ENCODE measurements around the gene PTTG1IP2.

The PTTG1IP2 gene

DNA sequence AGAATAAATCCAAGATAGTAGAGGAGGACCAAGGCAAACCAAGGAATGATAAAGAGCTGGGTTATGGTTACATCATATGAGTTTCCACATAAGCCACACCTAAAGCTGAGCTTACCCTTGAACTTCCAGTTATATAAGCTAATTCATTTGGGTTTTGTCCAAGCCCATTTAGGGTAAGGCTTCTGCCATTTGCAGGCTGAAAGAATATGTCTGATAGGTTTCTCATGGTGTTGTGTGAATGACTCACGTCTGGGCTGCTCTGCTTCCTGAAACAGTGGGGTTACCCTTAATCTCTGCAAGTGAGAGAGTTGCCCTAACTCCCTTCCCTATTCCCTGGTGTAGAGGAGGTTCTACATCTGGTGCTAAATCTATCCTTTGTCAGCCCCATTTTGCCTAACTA lies 60.8 kb downstream of the PTTG1IP2 start:
- TF ChIP-seq, protein P1, sequence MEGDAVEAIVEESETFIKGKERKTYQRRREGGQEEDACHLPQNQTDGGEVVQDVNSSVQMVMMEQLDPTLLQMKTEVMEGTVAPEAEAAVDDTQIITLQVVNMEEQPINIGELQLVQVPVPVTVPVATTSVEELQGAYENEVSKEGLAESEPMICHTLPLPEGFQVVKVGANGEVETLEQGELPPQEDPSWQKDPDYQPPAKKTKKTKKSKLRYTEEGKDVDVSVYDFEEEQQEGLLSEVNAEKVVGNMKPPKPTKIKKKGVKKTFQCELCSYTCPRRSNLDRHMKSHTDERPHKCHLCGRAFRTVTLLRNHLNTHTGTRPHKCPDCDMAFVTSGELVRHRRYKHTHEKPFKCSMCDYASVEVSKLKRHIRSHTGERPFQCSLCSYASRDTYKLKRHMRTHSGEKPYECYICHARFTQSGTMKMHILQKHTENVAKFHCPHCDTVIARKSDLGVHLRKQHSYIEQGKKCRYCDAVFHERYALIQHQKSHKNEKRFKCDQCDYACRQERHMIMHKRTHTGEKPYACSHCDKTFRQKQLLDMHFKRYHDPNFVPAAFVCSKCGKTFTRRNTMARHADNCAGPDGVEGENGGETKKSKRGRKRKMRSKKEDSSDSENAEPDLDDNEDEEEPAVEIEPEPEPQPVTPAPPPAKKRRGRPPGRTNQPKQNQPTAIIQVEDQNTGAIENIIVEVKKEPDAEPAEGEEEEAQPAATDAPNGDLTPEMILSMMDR (IDR thresholded peaks at IDR 0.05; ENCODE audit: extremely low read depth, missing control alignments), result no peak
- DNase-seq (ENCODE audit: low spot score), result no peak

DNA sequence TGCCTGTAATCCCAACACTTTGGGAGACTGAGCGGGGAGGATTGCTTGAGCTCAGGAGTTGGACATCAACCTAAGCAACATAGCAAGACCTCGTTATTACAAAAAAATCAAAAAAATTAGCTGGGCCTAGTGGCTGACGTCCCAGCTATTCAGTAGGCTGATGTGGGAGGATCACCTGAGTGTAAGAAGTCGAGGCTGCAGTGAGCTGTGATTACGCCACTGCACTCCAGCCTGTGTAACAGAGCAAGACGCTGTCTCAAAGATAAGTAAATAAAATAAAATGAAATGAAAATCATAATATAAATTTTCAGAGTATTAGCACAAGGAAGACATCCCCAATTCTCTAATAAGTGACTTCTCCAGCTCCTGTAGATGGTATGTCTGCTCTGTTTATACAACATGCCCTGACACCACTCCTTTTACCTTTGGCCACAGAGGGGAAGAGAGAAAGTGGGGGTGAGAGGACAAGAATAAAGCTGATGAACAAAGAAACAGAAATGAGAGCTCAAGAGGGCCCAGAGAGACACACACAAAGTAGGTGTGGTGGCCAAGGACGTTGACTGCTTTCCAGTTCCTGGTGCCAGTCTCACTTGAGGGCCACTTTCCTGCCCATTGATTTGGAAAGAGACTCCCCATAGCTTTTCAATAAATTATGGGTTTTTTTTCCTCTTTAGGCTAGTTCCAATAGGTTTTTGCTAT lies 62.9 kb downstream of the PTTG1IP2 start:
- TF ChIP-seq, protein P1 (IDR thresholded peaks at IDR 0.05; ENCODE audit: extremely low read depth, missing control alignments), result no peak
- peak; percentile 19 for DNase-seq (ENCODE audit: low spot score)

DNA sequence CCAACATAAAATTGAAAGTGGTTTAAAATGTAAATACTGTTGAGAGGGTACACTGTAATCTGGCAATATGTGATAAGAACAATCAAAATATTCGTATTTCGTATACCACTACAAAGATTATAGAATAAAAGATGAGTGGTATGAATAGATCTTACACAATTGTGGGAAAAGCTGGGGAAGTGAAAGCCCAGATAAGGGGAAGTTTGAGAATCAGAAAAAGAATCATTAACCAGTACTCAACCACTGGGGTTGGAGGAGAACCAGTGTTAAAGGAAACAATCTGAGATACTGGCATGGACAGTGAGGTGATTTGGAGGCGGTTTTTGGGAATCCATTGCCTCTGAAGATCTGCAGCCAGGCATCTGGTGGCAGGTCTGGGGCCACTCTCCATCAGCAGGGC lies 67.0 kb downstream of the PTTG1IP2 start:
- TF ChIP-seq, protein P1 (IDR thresholded peaks at IDR 0.05; ENCODE audit: extremely low read depth, missing control alignments), result no peak
- DNase-seq (ENCODE audit: low spot score), result no peak

DNA sequence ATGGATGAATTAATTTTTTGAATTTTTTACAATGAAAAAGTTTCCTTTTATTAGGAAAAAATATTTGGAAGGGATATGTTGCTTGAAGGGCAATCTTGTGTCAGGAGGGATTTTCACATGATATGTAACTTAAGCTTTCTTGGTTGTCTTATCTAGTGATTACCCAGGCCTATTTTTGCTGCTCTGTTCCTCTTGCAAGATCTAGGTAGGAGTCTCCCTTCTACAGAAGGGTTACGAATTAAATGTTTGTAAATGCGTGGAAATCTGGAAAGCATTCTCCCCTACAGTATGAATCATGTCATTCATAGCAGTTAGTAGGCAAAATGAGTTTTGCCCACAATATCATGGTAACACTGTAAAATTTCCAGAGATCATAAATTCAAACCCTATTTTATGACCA lies 69.0 kb downstream of the PTTG1IP2 start:
- TF ChIP-seq, protein P1 (IDR thresholded peaks at IDR 0.05; ENCODE audit: extremely low read depth, missing control alignments), result no peak

DNA sequence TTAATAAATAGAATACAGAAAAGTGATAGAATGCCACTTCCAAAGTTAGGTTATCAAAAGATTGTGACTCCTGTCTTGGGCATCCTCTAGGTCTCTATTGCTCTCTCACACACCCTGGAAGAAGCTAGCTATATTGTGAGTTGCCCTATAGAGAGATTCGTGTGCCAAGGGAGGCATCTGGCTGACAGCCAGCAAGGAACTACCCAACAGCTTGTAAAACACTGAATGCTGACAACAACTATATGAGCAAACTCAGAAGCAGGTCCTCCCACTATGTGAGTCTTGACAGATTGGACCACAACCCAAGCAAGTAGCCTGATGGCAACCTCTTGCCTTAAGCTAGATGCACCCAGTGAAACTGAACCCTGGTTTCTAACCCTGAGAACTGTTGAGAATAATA lies 71.0 kb downstream of the PTTG1IP2 start:
- TF ChIP-seq, protein P1 (IDR thresholded peaks at IDR 0.05; ENCODE audit: extremely low read depth, missing control alignments), result no peak
- no peak for DNase-seq (ENCODE audit: low spot score)

More for the DNA sequence above, 69.0 kb downstream of the PTTG1IP2 start:
- no peak for DNase-seq (ENCODE audit: low spot score)

DNA sequence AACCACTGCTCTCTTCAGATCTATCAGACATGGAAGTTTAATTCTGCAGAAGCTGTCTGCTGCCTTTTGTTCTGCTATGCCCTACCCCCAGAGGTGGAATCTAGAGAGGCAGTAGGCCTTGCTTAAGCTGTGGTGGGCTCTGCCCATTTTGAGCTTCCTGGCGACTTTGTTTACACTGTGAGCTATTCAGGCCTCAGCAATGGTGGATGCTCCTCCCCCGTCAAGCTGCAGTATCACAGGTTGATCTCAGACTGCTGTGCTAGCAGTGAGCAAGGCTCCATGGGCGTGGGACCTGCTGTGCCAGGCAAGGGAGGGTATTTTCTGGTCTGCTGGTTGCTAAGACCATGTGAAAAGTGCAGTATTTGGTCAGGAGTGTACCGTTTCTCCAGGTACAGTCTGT lies 81.6 kb downstream of the PTTG1IP2 start:
- no peak for DNase-seq (ENCODE audit: low spot score)
- TF ChIP-seq, protein P1 (IDR thresholded peaks at IDR 0.05; ENCODE audit: extremely low read depth, missing control alignments), result no peak

DNA sequence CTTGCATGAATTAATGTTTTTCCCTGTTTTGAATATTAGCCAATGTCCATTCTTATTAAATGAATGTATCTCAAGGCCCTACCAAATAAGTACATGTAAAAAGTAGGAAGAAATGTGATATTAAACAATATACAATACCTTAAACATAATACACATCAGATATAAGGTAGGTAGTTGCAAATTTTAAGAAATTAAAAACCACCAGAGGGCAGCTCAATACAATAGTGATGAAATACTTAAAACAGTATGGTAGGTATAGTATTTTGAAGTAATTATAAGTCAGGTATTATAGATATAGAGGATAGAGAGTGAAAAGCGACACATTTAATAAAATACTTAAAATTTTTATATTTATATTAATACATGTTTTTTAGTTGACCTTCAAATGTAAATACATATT lies 83.1 kb downstream of the PTTG1IP2 start:
- TF ChIP-seq, protein P1 (IDR thresholded peaks at IDR 0.05; ENCODE audit: extremely low read depth, missing control alignments), result no peak
- no peak for DNase-seq (ENCODE audit: low spot score)

All from GM20000 (cell line).